ENCODE data around the gene TGIF1. TPM values are rescaled to one million over a fixed set of nuclear protein-coding genes. Genes with fewer than 3 reads are reported as not detected.
"Not testable (repeated sequence)": the region's sequence is repeated elsewhere in the genome, so short reads cannot be mapped to it uniquely, and the experiment has no call there.

The TGIF1 gene
- total RNA-seq, 1 experiment from 2014 or later, result 241 TPM

DNA sequence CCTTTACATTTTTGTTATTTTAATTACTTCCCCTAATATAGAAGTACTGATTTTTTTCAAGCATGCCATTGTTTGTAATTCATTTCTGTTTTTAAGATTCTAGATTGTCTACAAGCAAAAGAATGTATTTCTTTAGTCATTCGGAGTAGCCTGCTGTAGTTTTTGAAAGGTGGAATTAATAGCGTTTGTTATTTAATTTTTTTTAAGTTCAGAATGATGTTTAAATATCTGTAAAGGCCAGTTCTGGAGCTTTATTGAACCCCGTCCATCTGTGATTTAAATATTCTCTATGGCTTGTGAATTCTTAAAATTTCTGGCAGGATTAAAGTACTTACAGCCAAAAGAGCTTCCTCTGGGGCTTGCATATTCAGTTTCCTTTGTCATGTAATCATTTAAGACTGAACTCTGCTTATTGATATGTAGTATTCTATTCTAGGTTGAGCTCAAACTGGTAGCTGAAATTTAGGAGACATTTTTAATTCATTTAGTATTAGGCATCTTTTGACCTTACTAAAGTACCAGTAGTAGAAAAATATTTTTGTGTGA lies 5.2 kb downstream of the TGIF1 start:
- DNase-seq (ENCODE audit: low spot score), result no peak

DNA sequence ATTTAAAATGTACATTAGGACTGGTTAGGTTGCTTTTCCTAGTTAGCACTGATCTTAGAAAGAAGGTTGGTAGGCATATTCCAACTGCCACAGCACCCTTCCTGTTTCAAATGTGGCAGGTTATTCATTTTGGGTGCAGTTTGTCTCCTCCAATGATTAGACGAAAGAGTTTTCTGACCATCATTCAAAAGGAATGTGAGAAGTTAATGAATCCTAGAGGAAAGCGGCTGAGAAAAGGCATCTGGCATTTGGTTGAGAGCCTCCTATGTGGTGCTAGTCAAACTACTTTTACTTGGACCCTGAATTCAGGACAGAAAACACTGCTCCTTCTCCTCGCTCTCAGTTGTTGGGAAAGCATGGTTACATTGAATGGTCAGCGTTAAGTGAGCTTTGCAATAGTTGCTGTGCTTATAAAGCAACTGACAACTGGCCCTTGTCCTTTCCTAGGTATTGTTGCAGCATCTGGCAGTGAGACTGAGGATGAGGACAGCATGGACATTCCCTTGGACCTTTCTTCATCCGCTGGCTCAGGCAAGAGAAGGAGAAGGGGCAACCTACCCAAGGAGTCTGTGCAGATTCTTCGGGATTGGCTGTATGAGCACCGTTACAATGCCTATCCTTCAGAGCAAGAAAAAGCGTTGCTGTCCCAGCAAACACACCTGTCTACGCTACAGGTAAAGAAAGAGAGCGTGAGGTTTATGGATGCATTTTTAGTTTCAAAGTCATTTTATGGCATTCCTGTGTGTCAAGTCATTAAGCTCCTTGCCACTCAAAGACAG lies 6.1 kb downstream of the TGIF1 start:
- peak; percentile 91 for DNase-seq (ENCODE audit: low spot score)

DNA sequence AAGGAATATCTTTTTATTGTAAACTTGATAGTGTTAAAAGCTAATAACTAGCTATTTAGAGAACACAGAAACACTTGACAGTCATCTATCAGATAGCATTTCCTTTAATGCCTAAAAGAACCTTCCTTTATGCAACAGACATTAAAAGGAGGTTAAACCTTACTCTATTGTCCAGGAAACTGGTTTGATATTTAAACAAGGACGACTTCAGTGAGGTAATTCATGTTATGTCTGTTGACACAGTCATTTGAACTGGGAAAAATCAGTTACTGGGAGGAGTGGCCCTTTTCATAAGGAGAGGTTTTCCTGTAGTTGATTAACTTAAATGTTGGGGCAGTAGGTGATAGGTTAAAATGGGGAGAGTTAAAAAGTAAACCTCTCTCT lies 6.7 kb downstream of the TGIF1 start:
- peak; percentile 95 for DNase-seq (ENCODE audit: low spot score)

DNA sequence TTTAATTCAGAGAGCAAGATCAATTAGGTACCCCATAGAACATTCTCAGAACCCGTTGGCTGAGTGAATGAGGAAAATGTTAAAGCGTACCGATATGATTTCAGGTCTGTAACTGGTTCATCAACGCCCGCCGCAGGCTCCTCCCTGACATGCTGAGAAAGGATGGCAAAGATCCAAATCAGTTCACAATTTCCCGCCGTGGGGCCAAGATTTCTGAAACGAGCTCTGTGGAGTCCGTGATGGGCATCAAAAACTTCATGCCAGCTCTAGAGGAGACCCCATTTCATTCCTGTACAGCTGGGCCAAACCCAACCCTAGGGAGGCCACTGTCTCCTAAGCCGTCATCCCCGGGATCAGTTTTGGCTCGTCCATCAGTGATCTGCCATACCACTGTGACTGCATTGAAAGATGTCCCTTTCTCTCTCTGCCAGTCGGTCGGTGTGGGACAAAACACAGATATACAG lies 7.3 kb downstream of the TGIF1 start:
- DNase-seq (ENCODE audit: low spot score), result peak; percentile 75

DNA sequence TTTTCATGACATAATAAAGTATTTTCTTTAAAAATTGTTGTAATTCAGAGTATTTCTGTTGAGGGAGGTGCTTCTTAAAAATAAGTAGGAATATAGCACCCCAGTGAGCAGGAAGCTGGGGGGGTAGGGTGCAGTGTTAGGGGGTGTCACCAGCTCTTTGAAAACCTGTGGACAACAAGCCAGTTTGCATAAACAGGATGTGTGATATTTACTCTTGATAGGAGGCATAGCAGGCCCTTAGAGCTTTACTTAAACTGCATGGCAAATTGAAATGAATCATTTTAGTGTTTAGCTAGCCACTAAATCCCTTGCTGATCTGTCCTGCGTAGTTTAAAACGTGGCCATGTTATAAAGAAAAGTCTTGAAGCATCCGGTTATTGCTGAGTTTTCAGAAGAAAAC lies 8.4 kb downstream of the TGIF1 start:
- DNase-seq (ENCODE audit: low spot score), result peak; percentile 16

DNA sequence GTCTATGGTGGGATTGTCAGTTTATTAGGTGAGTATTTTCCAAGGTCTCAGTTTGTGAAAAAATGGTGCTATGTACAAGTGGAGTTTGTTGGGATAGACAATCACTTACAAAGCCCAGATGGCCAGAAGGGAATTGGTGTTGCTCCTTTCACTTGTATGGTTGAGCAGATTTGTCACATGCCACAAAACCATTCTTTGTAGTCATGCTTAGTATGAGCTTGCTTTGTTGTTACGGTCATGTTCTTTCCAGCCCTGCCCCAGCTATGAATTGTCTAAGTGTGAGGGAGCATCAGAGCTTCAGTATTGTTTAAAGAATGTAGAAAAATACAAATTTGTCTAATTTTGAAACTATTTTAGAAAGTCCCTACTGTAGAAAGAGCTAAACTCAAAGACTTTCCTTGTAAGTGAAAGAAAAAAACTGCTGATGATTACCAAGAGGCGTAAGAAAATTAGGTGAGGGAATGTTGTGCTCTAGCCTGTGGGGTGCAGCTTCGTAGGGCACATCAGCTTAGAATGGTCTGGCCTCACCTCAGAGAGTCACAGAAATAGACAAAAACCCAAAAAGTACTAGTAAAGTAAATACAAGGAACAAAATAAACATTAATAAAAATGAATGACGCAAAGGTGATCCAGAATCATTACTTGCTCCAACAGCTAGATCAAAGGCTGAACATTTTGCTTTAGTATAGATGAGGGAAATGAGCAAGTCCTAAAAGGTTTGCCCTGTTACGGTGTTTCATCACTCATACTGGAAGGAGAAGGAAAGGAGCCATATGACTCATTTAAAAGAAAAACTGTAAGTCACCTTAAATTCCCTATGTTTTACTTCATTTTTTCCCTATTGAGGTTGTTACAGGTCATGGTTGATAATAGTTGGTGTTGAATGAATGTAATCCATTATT lies 9.2 kb downstream of the TGIF1 start:
- peak; percentile 39 for DNase-seq (ENCODE audit: low spot score)

DNA sequence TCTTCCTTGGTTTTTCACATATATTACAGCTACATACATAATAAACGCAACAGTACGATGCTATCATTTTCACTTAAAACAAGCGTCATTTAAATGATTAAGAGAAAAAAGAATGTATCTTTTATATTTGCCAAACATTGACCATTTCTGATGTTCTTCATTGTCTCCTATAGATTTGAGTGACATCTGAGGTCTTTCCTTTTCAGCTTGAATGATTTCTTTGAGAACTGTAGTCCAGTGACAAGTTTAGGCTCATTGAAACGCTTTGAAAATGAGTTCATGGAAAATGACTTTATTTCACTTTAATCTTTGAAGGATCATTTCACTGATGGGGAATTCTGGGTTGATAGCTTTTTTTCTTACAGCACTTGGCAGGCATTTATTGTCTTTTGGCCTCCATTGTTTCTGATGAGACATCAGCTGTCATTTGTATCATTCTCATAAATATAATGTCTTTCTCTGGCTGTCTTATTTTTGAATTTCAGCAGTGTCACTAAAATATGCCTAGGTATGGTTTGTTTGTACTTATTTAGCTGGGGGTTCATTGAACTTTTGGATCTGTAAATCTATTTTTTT lies 10.9 kb downstream of the TGIF1 start:
- peak; percentile 14 for DNase-seq (ENCODE audit: low spot score)

DNA sequence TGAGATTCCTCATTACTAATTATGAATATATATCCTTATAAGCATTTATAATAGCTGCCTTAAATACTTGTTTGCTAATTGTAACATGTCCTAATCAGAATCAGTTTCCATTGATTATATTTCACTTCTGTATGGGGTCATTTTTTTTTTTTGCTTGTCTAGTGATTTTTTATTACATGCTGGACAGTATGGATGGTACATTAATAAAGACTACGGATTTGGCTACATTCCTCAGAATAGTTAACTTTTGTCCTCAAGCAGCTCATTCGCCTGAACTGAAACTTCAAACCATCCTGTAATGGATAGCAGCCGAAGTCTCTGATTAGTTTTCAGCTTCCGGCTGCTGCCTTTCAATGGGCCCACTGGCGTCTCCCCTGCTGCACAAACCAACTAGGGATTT lies 11.7 kb downstream of the TGIF1 start:
- no peak for DNase-seq (ENCODE audit: low spot score)

DNA sequence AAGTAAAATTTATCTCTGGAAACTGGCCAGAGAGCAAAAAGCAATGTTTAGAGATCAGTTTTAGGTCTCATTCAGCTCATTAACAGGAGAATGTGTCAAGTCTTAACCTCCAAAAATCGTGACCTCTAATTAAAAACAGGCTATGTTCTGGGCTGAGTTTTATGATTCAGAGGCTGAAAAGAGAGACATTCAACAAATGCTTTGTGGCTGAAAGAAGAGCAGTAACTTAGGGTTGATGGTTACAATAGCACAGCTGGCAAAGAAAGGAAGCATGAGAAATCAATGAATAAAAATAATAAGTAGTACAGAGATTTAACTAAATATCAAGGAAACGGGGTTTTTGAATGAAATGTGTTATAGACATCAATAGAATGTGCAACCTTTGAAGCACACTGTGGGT lies 13.1 kb downstream of the TGIF1 start:
- peak; percentile 34 for DNase-seq (ENCODE audit: low spot score)

DNA sequence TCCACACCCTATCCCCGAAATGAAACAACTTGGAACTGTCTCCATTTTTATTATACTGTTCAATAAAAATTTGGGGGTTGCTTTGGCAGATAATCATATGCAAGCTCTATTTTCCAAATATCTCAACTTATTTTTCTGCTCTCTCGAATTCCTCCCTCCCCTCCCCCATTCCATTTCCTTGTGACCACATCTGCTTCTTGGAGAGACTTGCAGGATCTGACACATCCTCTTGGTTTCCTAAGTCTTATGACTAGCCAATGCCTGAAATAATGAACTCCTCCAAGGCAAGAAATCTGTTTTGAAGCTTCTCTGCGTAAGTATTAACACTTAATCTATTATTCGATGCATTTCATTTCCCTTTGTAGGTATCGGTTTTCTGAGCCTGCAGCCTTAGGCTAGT lies 16.1 kb downstream of the TGIF1 start:
- peak; percentile 18 for DNase-seq (ENCODE audit: low spot score)

DNA sequence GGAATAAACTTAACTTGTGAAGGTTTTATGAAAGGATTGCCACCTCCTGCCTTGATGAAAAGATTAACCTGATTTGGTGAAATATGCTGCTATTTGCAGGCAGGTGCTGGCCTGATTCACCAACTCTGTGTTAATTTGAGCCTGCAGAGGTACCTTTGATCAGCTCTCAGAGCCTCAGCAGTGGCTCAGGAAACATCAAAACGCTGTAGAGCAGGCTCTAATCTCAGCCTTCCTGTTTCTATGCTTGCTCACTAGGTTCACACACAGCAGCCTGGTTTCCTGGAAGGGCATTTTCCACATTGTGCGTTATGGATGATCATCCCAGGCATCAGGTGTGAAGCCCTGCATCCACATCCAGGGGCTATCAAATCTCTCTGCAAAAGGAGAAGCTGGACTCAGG lies 16.9 kb downstream of the TGIF1 start:
- no peak for DNase-seq (ENCODE audit: low spot score)

DNA sequence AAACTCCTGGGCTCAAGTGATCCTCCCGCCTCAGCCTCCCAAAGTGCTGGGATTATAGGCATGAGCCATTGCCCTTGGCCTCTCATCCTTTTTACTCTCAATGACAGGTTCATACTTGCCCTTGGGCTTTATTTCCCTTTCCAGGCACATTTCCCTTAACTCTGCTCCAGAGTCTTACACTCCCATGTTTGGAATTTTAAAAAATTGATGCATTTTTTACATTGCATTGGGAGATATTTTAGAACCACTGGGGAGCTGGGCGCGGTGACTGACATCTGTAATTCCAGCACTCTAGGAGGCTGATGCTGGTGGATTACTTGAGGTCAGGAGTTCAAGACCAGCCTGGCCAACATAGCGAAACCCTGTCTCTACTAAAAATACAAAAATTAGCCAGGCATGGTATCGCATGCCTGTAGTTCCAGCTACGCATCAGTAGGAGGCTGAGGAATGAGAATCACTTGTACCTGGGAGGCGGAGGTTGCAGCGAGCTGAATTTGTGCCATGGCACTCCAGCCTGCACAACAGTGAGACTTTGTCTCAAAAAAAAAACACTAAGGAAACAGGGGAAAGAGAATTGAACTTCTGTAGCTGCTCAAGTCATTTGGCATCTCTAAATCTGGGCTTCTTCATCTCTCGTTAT lies 18.2 kb downstream of the TGIF1 start:
- DNase-seq (ENCODE audit: low spot score), result no peak

DNA sequence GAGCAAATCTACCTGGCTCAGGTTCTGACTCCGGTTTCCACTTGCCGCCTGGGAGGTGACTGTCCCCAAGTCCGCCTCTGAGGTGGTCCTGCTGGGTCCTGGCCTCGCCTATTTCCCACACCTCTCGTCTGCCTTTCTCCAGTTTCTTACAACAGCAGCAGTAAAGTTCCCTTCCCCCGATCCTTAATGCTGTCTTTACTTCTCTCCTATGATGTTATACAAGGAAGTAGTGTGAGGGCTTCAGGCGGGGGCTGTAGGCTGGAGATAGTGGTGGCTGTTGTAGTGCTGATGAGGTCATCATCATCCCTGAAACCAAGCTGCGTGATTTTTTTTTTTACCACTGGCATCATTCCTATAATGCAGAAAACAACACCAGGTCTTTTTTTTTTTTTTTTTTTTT lies 18.9 kb downstream of the TGIF1 start:
- DNase-seq (ENCODE audit: low spot score), result no peak

DNA sequence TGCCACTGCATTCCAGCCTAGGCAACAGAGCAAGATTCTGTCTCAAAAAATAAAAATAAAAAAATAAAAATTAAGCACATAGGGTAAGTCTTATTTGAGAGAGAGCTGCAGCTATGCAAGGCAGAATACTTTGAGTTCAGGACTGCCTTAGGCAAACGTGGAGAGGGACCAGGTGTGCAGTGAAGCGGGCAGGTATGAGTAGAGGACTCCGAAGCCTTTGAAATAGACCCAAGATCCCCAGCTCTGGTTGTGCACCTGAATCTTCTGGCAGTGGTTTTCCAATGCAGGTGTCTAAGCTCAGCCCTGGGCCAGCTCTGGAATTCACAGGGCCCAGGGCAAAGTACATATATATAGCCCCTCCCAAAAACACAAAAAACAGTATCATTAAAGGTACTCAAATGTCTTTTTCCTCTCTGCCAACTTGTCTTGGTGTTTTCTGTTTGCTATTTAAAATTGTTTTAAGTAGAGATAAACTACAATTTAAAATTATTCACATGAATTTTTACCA lies 21.2 kb downstream of the TGIF1 start:
- DNase-seq (ENCODE audit: low spot score), result no peak

DNA sequence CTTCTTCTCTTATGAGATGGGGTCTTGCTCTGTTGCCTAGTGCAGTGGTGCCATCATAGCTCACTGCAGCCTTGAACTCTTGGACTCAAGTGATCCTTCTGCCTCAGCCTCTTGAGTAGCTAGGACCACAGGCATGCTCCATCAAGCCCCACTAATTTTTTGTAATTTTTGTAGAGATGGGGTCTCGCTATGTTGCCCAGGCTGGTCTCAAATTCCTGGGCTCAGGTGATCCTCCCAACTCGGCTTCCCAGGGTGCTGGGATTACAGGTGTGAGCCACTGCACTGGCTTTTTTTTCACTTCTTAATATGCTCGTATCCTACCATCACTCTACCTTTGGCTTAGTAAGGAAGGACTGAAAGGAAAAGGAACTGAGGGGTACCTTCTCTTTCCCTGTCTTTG lies 22.1 kb downstream of the TGIF1 start:
- not testable (repeated sequence) for DNase-seq (ENCODE audit: low spot score)

DNA sequence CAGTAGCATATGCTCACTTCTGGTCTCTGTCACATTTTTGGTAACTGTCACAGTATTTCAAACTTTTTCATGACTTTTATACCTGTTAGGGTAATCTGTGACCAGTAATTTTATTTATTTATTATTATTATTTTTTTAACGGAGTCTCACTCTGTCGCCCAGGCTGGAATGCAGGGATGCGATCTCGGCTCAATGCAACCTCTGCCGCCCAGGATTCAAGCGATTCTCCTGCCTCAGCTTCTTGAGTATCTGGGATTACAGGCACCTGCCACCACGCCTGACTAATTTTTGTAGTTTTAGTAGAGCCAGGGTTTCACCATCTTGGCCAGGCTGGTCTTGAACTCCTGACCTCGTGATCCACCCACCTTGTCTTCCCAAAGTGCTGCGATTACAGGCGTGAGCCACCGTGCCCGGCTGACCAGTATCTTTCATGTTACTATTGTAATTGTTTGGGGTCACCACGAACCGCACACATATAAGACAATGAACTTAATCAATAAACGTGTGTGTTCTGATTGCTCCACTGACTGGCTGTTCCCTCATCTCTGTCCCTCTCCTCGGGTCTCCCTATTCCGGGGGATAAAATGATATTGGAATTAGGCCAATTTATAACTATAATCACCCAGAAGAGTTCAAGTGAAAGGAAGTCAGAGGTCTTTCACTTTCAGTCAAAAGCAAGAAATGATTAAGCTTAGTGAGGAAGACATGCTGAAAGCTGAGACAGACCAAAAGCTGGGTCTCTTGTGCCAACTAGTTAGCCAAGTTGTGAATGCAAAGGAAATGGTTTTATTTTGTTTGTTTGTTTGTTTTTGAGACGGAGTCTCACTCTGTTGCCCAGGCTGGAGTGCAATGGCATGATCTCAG lies 22.9 kb downstream of the TGIF1 start:
- no peak for DNase-seq (ENCODE audit: low spot score)

DNA sequence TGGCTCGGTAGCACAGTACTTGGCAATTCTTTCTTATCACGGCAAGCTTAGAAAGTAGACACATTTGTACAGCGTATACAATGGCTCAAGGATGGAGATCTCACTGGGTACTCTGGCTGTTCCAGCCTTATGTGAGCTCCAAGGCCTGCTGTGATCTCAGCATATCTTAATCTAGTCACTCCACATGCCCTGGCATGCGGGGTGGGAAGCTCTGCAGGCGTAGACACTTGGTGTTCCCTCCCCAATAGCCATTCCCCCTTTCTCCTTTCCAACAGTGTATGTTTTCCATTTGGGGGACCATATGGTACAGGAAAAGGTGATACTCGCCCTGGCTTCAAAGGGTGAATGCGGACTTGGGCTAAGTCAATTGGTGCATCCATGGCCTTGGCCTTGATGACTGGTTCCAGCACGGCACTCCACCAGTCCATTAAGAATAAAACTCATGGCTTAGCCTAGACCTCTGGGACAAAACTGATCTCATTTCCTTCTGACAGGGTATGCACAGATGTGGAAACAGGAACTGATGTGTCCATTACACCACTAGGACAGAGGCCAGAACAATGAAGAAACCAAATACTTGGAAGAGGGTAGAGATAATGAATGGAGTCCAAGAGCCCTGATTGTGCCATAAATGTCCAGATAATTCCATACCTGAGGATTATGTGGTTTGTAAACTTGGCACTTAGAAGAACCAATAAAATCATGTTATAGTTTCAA lies 28.4 kb downstream of the TGIF1 start:
- DNase-seq (ENCODE audit: low spot score), result no peak

DNA sequence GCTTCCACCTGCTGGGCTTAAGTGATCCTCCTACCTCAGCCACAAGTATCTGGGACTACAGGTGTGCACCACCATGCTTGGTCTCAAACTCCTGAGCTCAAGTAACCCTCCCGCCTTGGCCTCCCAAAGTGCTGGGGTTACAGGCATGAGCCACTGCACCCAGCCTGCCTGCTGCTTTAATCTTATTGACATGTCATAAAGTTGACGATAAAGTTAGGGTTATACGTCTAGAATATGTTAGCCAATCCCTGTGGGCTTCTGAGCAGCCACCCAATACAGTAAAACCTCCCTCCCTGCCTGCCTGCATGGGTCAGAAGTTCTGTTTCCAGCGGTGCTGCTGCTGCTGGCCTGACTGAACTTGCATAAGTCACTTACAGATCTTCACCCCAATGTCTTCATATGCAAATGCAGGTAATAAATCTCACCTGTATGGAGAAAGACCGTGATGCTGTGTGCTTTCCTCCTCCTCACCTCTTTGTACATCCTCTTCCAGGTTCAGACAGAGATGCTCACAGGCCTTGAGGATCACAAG lies 30.1 kb downstream of the TGIF1 start:
- no peak for DNase-seq (ENCODE audit: low spot score)

DNA sequence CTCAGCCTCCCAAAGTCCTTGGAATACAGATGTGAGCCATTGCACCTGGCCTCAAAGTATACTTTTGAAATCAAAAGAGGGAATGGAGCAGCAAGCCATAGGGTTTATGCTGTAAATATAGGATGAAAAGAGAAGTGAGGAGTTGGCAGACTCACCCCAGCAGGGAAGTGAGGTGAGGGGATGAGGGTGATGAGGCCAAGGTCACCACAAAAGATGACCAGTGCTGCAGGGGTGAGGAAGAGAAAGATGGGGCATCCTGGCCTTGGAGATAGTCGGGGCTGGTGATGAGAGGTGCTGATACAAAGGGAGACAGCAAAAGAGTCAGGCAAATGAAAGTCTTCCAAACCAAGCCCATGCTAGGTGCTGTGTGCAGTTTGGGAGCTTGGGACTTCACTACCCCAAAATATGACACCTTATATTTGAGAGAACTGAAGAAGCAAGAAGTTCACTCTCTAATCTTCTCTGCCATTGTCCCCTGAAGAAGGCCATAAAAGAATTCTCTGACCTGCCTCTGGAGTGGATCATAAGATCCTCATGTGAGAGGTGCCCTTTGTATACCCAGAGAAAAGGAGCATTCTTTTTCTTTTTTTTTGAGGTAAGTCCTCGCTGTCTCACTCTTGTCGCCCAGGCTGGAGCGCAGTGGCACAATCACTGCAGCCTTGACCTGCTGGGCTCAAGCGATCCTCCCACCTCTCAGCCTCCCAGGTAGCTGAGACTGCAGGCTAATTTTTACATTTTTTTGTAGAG lies 31.0 kb downstream of the TGIF1 start:
- no peak for DNase-seq (ENCODE audit: low spot score)

All from HT-29 (cell line).